HG03520 (cell line): ENCODE measurements around the gene SF1.

Experiments used
- ATAC-seq: cut with Tn5 transposase; IDR thresholded peaks from one replicate; pipeline ENCODE4 v1.9.1; 2021; ENCODE audit warnings: mild to moderate bottlenecking, moderate library complexity; ENCODE audit not compliant: unreplicated experiment

Gene SF1

GRCh38 chr11:64728757-64729365 is 49.5 kb downstream of the SF1 start:
- ATAC-seq = no peak

DNA sequence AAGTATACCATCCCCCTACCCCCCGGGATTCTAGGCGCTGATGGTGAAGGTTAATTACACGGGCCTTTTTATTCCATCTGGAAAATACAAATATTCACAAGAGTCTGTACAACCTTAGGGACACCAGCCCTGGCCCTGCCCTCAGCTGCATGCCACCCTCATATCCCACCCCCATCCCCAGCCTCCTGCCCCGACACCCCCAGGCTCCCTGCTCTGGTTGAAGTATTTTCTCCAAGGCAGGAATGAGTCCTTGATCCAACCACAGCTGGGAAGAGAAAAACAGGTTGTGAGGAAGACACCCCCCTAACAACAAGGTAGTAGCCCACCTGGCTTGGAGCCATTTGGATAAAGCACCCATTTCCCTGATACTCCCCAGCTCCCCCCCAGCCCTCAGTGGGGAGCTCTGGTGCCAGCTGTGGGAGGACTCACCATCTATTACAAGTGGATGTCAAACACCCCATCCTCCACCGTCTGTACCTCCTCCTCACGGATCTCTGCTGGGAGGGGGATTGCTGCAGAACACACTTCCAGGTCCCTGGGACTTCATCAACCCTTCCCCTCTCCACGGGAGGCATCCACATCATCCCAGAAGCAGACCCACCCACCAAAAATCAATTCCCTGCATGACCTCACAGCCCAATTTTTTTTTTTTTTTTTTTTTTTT is 51.3 kb downstream of the SF1 start:
- no peak for ATAC-seq

DNA sequence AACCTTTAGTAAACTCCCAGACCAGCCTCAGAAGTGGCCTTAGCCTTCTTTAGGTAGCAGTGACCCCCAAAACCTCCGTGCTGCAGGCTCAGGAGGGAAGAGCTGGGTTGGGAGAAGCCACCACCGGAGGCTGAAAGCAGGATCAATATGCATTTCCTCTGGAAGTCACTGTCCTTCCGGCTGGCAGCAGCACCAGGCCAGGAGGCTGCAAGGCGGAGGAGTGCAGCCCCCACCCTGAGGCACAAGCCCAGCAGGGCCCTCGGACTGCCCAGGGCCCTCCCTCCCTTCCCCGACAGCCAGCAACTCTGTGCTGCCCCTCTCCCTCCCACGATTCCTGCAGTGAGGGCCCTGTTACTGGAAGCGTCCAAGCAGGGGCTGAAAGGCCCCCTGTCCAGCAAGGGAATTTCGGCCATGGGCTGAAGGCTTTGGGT is 52.1 kb downstream of the SF1 start:
- no peak for ATAC-seq

- no peak for ATAC-seq
Observed at GRCh38 chr11:64724863-64725532, 53.3 kb downstream of the SF1 start.

- ATAC-seq = no peak
Observed at GRCh38 chr11:64723907-64724862, 54.2 kb downstream of the SF1 start.

GRCh38 chr11:64723117-64723906 is 55.0 kb downstream of the SF1 start, which contains the start of gene NRXN2:
TSS of gene NRXN2 (minus strand) at chr11:64723197. CDS start at chr11:64713699, 9,498 bp downstream.
- ATAC-seq = peak; percentile 71

DNA sequence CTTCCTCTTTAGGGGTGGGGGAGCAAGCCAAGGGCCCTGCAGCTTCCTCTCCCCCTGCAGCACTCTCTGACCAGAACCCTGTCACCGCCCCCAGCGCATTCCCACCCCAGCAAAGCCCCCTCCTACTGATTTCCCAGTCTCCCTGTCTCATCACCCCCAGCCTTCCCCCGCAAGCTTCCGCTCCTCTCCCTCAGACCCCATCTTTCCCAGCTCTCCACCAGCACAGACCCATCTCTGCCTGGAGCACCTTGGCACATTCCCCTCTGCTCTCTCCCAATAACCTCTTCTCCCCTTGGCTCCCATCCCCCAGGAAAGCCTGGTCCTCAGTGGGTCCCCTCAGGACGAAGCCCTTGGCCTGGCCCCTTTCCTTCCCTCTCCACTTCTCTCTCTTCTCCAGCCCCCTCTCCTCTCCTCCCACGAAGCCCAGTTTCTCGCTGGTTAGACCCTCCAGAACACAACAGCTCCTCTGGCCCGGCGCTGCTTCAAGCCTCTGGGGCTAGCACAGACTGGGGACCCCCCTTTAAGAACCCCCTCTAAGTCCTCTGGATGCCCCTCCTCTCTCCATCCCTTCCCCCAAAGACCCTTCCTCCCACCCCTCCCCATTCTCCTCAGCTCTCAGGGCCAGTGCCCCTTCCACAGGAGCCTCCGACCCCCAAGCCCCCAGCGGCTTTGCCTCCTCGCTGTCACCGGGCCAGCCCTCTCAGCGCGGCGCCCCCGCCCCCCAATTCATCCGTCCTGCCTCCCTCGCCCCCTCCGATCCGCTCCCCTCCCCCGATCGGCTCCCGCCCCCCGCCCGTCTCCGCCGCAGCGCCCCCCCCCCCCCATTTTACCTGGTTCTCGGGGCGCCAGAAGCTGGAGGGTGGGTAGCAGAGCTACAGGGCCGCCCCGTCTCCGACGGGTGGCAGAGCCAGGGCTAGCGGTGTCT is 55.9 kb downstream of the SF1 start:
- ATAC-seq = no peak

DNA sequence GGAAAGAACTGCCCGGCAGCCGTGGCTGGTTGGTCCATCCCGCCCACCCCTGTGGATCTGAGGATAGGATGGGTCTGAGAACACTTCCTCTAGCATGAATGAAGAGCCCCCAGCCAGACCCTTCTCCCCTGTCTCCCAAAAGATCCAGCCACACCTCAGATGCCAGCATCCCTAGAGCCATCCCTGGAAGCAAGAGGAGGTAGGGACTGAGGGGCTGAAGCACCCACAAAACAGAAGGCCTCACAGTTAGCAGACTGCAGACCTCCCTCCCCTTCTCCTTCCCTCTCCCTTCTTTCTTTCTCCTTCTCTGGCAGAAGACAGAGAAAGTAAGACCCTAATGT is 57.0 kb downstream of the SF1 start:
- no peak for ATAC-seq

- ATAC-seq = no peak
Observed at GRCh38 chr11:64720640-64721358, 57.5 kb downstream of the SF1 start.

- no peak for ATAC-seq
Observed at GRCh38 chr11:64720167-64720566, 58.2 kb downstream of the SF1 start.

DNA sequence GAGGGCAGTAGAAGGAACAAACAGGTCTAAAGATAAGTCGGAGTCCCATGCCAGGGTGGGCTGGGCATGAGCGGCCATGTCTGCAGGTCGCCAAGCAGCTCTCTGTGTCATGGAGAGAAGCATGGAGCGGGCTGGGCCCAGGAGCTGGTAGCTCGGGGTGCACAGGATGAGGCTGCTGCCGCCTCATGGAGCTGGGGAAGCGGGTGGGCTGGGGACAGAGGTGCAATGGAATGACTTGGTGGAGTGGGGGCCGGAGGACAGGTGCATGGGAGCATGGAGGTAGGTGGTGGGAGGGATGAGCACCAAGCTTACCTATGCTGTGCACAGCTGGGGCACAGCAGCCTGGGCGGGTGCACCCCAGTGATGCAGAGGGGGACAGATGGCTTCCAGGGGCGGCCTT is 58.9 kb downstream of the SF1 start:
- ATAC-seq = no peak

DNA sequence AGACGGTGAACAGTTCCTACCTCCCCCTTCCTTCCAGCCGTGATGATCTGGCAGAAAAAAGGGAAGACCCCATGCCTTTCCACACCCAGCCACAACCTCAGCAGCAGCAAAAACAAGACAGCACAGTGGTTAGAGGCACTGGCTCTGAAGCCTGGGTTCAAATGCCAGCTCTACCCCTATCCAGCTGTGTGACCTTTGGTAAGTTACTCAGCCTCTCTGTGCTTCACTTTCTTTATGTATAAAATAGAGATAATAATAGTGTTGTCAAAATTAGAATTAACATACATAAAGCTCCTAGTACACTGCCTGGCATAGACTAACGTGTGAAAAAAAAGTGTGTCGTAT is 59.6 kb downstream of the SF1 start:
- no peak for ATAC-seq

DNA sequence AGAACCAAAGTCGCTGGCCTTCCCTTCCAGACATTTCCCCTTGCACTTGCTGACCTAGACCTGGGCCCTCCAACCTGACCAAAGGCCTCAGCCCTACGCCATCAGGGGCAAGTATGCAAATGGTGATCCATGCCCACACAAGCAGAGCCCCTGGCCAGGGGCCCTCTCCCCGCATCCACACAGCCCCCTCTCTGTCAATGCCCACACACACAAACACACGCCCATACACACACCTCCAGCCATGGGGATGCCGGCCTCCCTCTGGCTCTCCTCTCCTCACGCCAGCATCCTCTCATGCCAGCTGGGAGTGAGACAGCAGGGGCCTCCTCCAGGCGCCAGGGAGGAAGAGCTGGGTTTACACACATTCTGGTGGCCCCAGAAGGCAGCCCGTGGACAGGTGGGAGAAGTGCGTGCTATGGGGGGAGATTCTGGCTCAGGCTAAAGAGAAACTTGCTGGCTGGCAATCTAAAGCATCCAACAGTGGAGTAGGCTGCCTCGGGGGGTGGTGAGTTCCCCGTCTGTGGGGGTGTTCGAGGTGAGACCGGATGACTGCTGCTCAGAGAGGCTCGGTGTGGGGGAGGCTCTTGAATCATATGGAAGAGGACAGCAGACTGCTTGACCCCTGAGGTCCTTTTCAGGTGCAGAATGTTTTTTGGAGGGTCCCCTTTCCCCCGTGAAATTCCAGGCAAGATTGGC is 60.1 kb downstream of the SF1 start:
- ATAC-seq = no peak

DNA sequence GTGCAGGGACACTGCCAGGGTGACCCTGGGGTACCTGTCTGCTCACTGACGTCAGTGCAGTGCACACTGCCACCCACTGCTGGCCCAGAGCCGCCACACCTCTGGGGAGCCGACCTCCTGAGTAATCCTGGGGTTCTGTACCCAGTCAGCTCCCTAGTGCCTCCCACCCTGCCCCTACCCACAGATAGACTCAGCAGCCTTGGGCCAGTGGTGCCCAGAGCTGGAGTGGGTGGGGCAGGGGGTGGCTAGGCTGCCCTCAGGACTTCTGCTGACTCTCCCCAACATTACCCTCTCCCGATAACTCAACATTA is 61.1 kb downstream of the SF1 start:
- no peak for ATAC-seq

DNA sequence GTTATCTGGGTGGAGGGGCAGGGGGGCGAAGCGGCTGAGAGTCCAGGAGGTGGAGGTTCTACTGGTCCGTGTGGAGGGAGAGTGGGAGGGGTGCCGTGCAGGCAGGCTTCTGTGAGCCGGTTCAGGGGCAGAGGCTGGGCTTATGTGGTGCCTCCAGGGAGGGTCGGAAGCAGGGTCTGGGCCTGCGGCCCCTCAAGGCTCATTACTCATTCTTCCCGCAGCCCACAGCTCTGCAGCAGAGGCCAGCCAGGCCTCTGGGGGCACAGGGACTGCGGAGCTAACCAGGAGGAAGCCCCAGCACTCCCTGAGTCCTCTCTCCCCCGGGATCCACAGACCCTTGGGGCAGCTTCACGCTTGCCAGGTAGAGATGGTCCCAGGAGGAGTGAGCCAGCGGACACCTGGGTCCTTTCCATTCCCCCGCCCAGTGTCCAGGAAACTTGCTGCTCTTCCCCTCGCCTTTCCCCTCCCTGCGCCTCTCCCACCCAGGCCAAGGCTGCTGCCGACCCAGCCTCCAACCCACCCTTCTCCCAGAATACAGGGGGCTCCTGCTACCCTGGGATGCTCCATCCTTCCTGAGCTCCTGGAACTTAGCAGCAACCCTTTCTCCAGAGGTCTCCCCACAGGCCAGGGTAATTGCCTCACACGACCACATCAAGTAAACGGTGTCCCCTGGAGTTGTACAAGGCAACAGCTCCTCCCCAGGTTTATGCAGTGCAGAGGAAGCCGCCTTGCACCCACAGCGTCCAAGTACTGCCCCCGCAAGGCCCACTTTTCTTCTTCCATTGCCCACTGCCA is 61.7 kb downstream of the SF1 start:
- ATAC-seq = no peak

GRCh38 chr11:64715756-64716472 is 62.4 kb downstream of the SF1 start:
- ATAC-seq = no peak

DNA sequence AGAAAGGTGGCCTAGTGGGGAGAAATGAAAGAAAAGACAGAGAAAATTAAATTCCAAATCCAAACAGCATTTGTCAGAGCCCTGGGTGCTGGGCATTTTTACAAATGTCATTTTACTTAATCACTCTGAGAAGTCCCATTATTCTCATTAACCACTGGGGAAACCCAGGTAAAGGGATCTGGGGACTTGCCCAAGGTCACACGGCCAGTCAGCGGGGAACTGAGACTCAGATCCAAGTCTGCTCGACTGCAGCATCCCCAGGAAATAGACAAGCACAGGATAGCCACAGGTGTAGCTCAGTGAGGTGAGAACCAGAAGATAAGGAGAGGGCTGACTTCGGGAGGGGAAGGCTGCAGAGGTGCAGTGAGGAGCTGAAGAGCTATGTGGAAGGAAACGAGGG is 63.2 kb downstream of the SF1 start:
- ATAC-seq = no peak
